GM12878 (cell line): ENCODE data around the gene PDX1. TPM values are rescaled to one million over a fixed set of nuclear protein-coding genes. Genes with fewer than 3 reads are reported as not detected.

ENCODE experiments used
- ATAC-seq: fragments of 200-7000 bp; cut with Tn5 transposase; 3 replicates; pipeline ENCODE4 v1.9.1; 2020; ENCODE audit warnings: mild to moderate bottlenecking, moderate library complexity
- BruUV-seq: library from RNA; stranded (reverse); fragments of 400-500 nt; replicated peaks from 2 replicates; lab custom pipeline; 2021; lab: Mats Ljungman, UMichigan
- CTCF ChIA-PET: fragments of 300-600 bp; sonication (Branson Sonifier 250); formaldehyde crosslinking; extraction: SDS; loops from one replicate; lab custom pipeline; 2021; ENCODE audit warnings: inconsistent platforms; lab: Yijun Ruan, JAX
- POLR2A ChIA-PET: fragments of 350-600 bp; formaldehyde crosslinking; extraction: SDS; loops from one replicate; lab custom pipeline; 2021; ENCODE audit warnings: inconsistent platforms; lab: Charles Lee
- RAD21 ChIA-PET: fragments of 300-600 bp; sonication (Branson Sonifier 250); formaldehyde crosslinking; loops from one replicate; lab custom pipeline; 2023; ENCODE audit warnings: antibody characterized with exemption; ENCODE audit not compliant: unreplicated experiment; lab: Charles Lee
- SMC1A ChIA-PET: fragments of 300-600 bp; sonication (Branson Sonifier 250); formaldehyde crosslinking; loops from one replicate; lab custom pipeline; 2023; ENCODE audit not compliant: unreplicated experiment, uncharacterized antibody; lab: Charles Lee
- DNase-seq: peaks from one replicate; pipeline ENCODE4 v3.0.0-alpha.2; 2011; ENCODE audit warnings: low read depth, low spot score
- FAIRE-seq: peaks from 3 replicates; lab custom pipeline; 2011; peaks lifted over from hg19 to GRCh38; lab: Jason Lieb, UNC
- H2AFZ ChIP-seq: 2 replicates; pipeline ENCODE4 v1.6.0; 2011; ENCODE audit warnings: low read depth, low read length, control low read depth; ENCODE audit not compliant: control insufficient read depth
- H3K27ac ChIP-seq: 2 replicates; pipeline ENCODE4 v1.5.1; 2011; ENCODE audit warnings: control low read depth; ENCODE audit not compliant: control insufficient read depth, insufficient read depth
- H3K27me3 ChIP-seq, 2 experiments: replicated peaks in 1 of 2; 2 replicates each; pipeline versions ENCODE4 v1.6.0 to v1.6.1; 2011; ENCODE audit warnings: low read length in 1 of 2; ENCODE audit not compliant: control insufficient read depth in 2 of 2, insufficient read depth in 2 of 2
- H3K36me3 ChIP-seq, 2 experiments: 2 replicates each; pipeline ENCODE4 v1.5.1; 2011; ENCODE audit warnings: low read length in 1 of 2; ENCODE audit not compliant: control insufficient read depth in 2 of 2, insufficient read depth in 2 of 2
- H3K4me1 ChIP-seq: 2 replicates; pipeline ENCODE4 v1.6.1; 2011; ENCODE audit warnings: mild to moderate bottlenecking, low read length, moderate library complexity, mixed read lengths; ENCODE audit not compliant: control insufficient read depth, insufficient read depth
- H3K4me2 ChIP-seq: 2 replicates; pipeline ENCODE4 v1.6.0; 2011; ENCODE audit warnings: control low read depth; ENCODE audit not compliant: control insufficient read depth, insufficient read depth
- H3K4me3 ChIP-seq: fragments of 200-600 bp; sonication (generic); 2 replicates; pipeline ENCODE4 v1.5.1; 2016
- H3K79me2 ChIP-seq: 2 replicates; pipeline ENCODE4 v1.6.0; 2011; ENCODE audit warnings: low read length; ENCODE audit not compliant: control insufficient read depth, insufficient read depth
- H3K9ac ChIP-seq: 2 replicates; pipeline ENCODE4 v1.8.0; 2011; ENCODE audit warnings: low read length, control low read depth, mixed read lengths; ENCODE audit not compliant: control insufficient read depth, insufficient read depth
- H3K9me3 ChIP-seq: replicated peaks from 3 replicates; pipeline ENCODE4 v1.5.1; 2011; ENCODE audit warnings: mild to moderate bottlenecking, low read length; ENCODE audit not compliant: control insufficient read depth, insufficient read depth
- H4K20me1 ChIP-seq: 2 replicates; pipeline ENCODE4 v1.6.0; 2011; ENCODE audit not compliant: control insufficient read depth, insufficient read depth
- BCL11A ChIP-seq: IDR thresholded peaks from 2 replicates; pipeline ENCODE4 v1.6.1; 2011; ENCODE audit warnings: low read depth, low read length
- CEBPB ChIP-seq, 2 experiments: fragments of 150-350 bp in 1 of 2; IDR thresholded peaks; 2 replicates each; pipeline ENCODE4 v1.6.1; 2012 to 2014; ENCODE audit warnings: low read depth in 2 of 2, low read length in 2 of 2, borderline replicate concordance in 1 of 2, inconsistent platforms in 1 of 2
- CHD2 ChIP-seq: IDR thresholded peaks from 2 replicates; pipeline ENCODE4 v1.6.1; 2011; ENCODE audit warnings: low read depth, low read length, improper control_type of control experiment, borderline replicate concordance
- ETV6 ChIP-seq, 2 experiments: fragments of 450-650 bp in 1 of 2; IDR thresholded peaks in 1 of 2; conservative IDR thresholded peaks in 1 of 2; 2 replicates each; pipeline ENCODE4 v1.6.1; 2014; ENCODE audit warnings: antibody characterized with exemption in 1 of 2, borderline replicate concordance in 1 of 2, low read depth in 1 of 2, mild to moderate bottlenecking in 1 of 2, moderate library complexity in 1 of 2
- IKZF2 ChIP-seq, 2 experiments: fragments of 450-650 bp; IDR thresholded peaks; 2 replicates each; pipeline ENCODE4 v1.6.1; 2017; ENCODE audit warnings: mild to moderate bottlenecking in 2 of 2, moderate library complexity in 2 of 2
- MTA3 ChIP-seq: IDR thresholded peaks from 2 replicates; pipeline ENCODE4 v1.6.1; 2012; ENCODE audit warnings: low read length, inconsistent platforms, borderline replicate concordance
- RELA ChIP-seq: fragments of 450-650 bp; IDR thresholded peaks from 2 replicates; pipeline ENCODE4 v1.8.0; 2014; ENCODE audit warnings: borderline replicate concordance; ENCODE audit not compliant: partially characterized antibody
- ZZZ3 ChIP-seq: IDR thresholded peaks from 2 replicates; pipeline ENCODE4 v1.6.1; 2011; ENCODE audit warnings: low read depth; ENCODE audit not compliant: control insufficient read depth, insufficient read length
- WGBS: methylation state at CpG from one replicate; pipeline ENCODE4 v1.1.6; 2016; ENCODE audit warnings: low lambda C conversion rate; ENCODE audit not compliant: insufficient replicate concordance, insufficient coverage; ENCODE audit errors: missing lambda C conversion rate; 5-methylcytosine and 5-hydroxymethylcytosine counted together
- in situ Hi-C: fragments of 300-500 bp; cut with MboI; formaldehyde crosslinking; loops from 9 replicates; pipeline ENCODE4 v1.14.3; 2018; ENCODE audit warnings: mixed read lengths
- intact Hi-C: fragments of 100-400 bp; cut with micrococcal nuclease; formaldehyde crosslinking; loops from one replicate; pipeline ENCODE4 v1.14.2; 2022; ENCODE audit not compliant: unreplicated experiment
- polyA plus RNA-seq, 11 experiments: library from polyadenylated mRNA; depleted of rRNA in 4 of 11; unstranded in 6 of 11; stranded (reverse) in 5 of 11; fragments of >200 nt; fragmentation: Nextera tagmentation in 4 of 11; fragmentation: Illumina TruSeq in 1 of 11; extraction: Ambion mirVana in 4 of 11; extraction: Trizol in 1 of 11; gene quantifications; 1 replicate in 1 of 11; 2 replicates in 10 of 11; pipeline versions ENCODE4 v1.2.1 to v1.2.3, GENCODE V29; 2011 to 2016; ENCODE audit warnings: inconsistent platforms in 2 of 11, missing spikeins in 2 of 11, low read depth in 1 of 11
- total RNA-seq, 4 experiments: library from RNA; depleted of rRNA in 3 of 4; stranded (reverse); fragments of >200 nt in 3 of 4; fragmentation: Illumina TruSeq in 1 of 4; extraction: Trizol in 1 of 4; gene quantifications; 2 replicates each; pipeline versions ENCODE4 v1.2.1 to v1.2.3, GENCODE V29; 2013 to 2021
- TF ChIP-seq, protein P1 (sequence below): fragments of 450-650 bp; IDR thresholded peaks from 2 replicates; pipeline ENCODE4 v1.6.1; 2017; ENCODE audit warnings: antibody characterized with exemption, mild to moderate bottlenecking, moderate library complexity

The PDX1 gene
- total and polyA plus RNA-seq, 10 of the 15 experiments (the other 5 are each of a cell fraction or from before 2014, with no cell fraction given): 0.02 to 0.03 TPM; not detected in 8

DNA sequence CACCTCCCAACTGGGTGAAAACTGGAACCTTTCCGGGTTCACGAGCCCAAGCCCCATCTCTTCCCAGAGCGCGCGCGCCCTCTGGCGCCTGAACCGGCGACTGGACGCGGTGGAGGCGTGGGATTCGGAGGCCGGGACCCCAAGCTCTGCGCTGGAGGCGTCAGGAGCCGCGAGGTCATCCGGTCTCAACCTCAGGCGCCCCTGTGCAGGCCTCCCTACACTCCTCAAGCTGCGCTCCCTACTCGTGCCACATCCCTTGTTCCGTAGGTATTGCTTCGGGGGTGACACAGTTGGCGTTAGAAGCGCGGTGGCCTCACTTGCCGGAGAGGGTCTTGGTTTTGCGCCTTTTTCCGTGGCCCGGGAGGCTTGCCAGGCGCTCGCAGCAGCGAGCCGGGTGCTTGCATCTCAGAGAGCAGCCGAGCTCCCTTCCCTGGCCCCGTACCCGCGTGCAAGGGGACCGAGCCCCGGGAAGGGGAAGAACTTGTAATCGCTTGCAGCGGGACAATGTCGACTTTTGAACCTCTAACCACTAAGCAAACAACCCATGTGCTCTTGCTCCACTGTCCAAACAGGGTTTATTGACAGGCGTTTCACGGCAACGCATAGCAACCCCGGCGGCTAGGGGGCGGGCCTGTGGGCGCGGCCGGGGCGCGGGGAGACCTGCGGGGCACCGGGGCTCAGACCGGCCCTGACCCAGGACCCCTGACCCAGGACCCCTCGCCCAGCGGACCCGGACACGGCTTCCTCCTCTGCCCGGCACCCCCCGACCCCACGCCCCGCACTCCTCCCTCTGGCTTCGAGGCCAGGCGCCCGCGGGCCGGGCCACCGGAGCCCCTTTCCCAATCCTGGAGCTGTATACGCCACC, 40.8 kb downstream of the PDX1 start (continued):
- TF ChIP-seq ETV6 (conservative IDR thresholded peaks at IDR 0.05 in 1 of 2, IDR thresholded peaks at IDR 0.05 in 1 of 2; ENCODE audit: borderline replicate concordance in 1 of 2, low read depth in 1 of 2): no peak
- no peak for TF ChIP-seq CHD2
- TF ChIP-seq, all 136 proteins: peak for 5

DNA sequence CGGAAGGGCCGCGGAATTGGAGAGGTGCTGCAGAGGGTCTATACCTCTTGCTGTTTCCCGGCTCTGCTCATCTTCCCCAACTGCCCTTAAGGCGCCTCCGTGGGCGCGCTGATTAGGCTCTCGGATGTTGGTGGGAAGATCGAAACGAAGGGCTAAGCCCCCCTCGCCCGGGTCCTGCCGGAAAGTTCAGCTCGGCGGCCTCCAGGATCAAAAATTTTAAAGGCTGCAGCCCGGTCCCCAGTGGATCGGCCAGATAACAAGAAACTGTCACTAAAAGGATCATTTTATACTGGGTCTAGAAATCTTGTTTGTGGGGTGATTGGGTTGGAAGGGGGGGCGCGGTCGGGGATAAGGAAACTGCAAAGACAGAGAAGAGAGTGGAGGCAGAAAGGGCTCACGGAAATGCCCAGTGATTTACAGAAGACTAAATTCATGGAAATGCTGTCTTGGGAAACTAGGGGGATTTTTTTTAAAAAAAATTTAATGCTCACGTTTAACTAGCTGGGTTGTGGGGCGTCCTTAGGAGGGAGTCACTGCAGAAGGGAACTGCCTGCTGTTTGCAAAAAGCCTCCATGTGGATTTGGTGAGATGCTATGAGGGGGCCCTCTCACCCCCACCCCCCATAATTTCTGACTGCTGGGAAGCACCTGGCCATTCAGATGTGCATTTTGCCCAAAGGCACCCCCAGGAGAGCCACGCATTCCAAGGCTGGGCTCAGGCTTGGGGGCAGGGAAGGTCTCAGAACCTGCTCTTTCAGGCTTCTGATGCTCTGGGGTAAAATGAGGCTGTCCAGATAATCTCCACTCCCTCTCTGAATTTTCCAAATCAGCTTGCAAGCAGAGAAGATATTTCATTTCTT, 41.7 kb downstream of the PDX1 start:
- RAD21 ChIA-PET: interaction anchor here (0.7 to 2.3 kb wide), 5 partner anchors 8 to 609 kb away, joined by 4 to 12 read pairs (median 6); no protein-coding TSS in a partner anchor
- H3K4me2 ChIP-seq: peak overlapping the region; percentile 71; the same call in 1 of the 2 replicates

More for the DNA sequence above, 41.7 kb downstream of the PDX1 start:
- H2AFZ ChIP-seq: no peak overlapping the region
- POLR2A ChIA-PET: no interaction called here
- no peaks in the 10 kb centered on the region for H3K36me3 ChIP-seq
- SMC1A ChIA-PET: interaction anchor here (1.3 to 2.8 kb wide), 5 partner anchors 23 to 588 kb away, joined by 3 to 11 read pairs (median 5); no protein-coding TSS in a partner anchor
- no peak for ATAC-seq
- intact Hi-C loops: loop anchor here (5.0 kb wide), 1 partner anchor 589 kb away; no protein-coding TSS in a partner anchor
- no peak overlapping the region for H3K4me3 ChIP-seq
- no peak for TF ChIP-seq IKZF2 (IDR thresholded peaks at IDR 0.05)
- TF ChIP-seq, protein P1, sequence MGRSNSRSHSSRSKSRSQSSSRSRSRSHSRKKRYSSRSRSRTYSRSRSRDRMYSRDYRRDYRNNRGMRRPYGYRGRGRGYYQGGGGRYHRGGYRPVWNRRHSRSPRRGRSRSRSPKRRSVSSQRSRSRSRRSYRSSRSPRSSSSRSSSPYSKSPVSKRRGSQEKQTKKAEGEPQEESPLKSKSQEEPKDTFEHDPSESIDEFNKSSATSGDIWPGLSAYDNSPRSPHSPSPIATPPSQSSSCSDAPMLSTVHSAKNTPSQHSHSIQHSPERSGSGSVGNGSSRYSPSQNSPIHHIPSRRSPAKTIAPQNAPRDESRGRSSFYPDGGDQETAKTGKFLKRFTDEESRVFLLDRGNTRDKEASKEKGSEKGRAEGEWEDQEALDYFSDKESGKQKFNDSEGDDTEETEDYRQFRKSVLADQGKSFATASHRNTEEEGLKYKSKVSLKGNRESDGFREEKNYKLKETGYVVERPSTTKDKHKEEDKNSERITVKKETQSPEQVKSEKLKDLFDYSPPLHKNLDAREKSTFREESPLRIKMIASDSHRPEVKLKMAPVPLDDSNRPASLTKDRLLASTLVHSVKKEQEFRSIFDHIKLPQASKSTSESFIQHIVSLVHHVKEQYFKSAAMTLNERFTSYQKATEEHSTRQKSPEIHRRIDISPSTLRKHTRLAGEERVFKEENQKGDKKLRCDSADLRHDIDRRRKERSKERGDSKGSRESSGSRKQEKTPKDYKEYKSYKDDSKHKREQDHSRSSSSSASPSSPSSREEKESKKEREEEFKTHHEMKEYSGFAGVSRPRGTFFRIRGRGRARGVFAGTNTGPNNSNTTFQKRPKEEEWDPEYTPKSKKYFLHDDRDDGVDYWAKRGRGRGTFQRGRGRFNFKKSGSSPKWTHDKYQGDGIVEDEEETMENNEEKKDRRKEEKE: no peak
- no peak for TF ChIP-seq MTA3
- TF ChIP-seq BCL11A: no peak
- TF ChIP-seq CEBPB (IDR thresholded peaks at IDR 0.05; ENCODE audit: borderline replicate concordance in 1 of 2, low read depth in 2 of 2, low read length in 2 of 2): no peak
- no peak for TF ChIP-seq RELA
- no peak for TF ChIP-seq ZZZ3
- TF ChIP-seq, all 136 proteins: peak for 0
- in situ Hi-C loops: no loop called here
- Histone ChIP-seq H3K4me1 (no peaks in the 10 kb centered on the region), H3K79me2 (no peaks in the 10 kb centered on the region), H3K9me3 (no peaks in the 10 kb centered on the region), H3K27me3 (peaks cover 6 to 7% of the 10 kb centered on the region in 2 experiments; a peak in 3 of 4 replicates), H4K20me1 (no peaks in the 10 kb centered on the region), H3K9ac (no peak overlapping the region), H3K27ac (no peak overlapping the region)
- DNase-seq: no peak
- no TSS peak for BruUV-seq
- WGBS: 16% methylated on average over 25 of the region's 25 CpGs
- CTCF ChIA-PET: interaction anchor here (0.6 to 14.0 kb wide), 7 partner anchors 8 to 691 kb away, joined by 3 to 360 read pairs (median 5); partner anchors contain the start of gene RASL11A
- no peak for FAIRE-seq
